Fibroblast of lung (primary cell): Measurements from ENCODE around the gene MT1A.

Source experiments
- CTCF ChIP-seq, 2 donors: IDR thresholded peaks in 1 of 2; conservative IDR thresholded peaks in 1 of 2; 1 replicate in 1 of 2; 2 replicates in 1 of 2; pipeline ENCODE4 v1.5.1; 2011 to 2012; ENCODE audit warnings: low read length in 2 of 2, control low read depth in 1 of 2, inconsistent platforms in 1 of 2, low read depth in 1 of 2, mild to moderate bottlenecking in 1 of 2
- EZH2 ChIP-seq: IDR thresholded peaks from 2 replicates; pipeline ENCODE4 v1.5.1; 2012; ENCODE audit warnings: low read length, control low read depth, mild to moderate bottlenecking; ENCODE audit errors: missing control alignments

DNA sequence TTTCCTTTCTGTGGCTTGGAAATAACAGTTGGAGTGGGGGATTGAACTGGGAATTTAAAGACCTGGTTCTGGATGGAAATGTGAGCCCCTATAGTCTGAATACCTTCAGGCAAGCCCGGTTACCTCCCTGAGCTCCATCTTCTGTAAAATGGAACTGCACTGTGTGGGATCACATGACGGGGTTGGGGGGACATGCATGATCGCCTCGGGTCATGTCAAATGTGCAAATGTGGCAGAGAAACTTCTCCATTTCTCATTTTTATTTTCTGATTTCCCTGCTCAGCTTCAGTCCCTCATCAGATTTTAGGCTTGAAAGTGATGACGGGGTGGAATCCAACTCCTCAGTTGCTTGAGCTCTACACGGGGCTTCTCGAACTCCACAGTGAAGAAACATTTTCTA lies 14.8 kb downstream of the MT1A start:
- no peak for TF ChIP-seq CTCF (conservative IDR thresholded peaks at IDR 0.05 in 1 of 2, IDR thresholded peaks at IDR 0.05 in 1 of 2; ENCODE audit: low read depth in 1 of 2, low read length in 2 of 2)
- TF ChIP-seq EZH2 = no peak
